Neural cell (in vitro differentiated cells): Measurements from ENCODE around the gene USP32. TPM values are rescaled to one million over a fixed set of nuclear protein-coding genes. Genes with fewer than 3 reads are reported as not detected.

Experiments
- H2AFZ ChIP-seq: fragments of 200-600, 300-800 bp; sonication (generic), shearing (Covaris generic); 2 replicates; pipeline ENCODE4 v1.6.0; 2014; ENCODE audit warnings: low read depth, mild to moderate bottlenecking, antibody characterized with exemption, low read length, moderate library complexity
- H3F3A ChIP-seq: fragments of 200-600 bp; shearing (Covaris generic); 2 replicates; pipeline ENCODE4 v1.6.1; 2016; ENCODE audit warnings: mild to moderate bottlenecking, moderate library complexity, mixed read lengths, antibody characterized with exemption, low read length; ENCODE audit not compliant: insufficient read depth, poor library complexity, severe bottlenecking
- H3K27ac ChIP-seq: fragments of 200-600, 300-800 bp; sonication (generic), shearing (Covaris generic); 2 replicates; pipeline ENCODE4 v1.5.1; 2014; ENCODE audit warnings: mild to moderate bottlenecking, low read length, moderate library complexity
- H3K27me3 ChIP-seq: fragments of 300-800, 200-600 bp; sonication (generic), shearing (Covaris generic); 2 replicates; pipeline ENCODE4 v1.6.0; 2014; ENCODE audit warnings: mild to moderate bottlenecking, low read depth, low read length, moderate library complexity; ENCODE audit not compliant: insufficient read depth
- H3K36me3 ChIP-seq: fragments of 300-800, 200-600 bp; sonication (generic), shearing (Covaris generic); 2 replicates; pipeline ENCODE4 v1.5.1; 2014; ENCODE audit warnings: mild to moderate bottlenecking, antibody characterized with exemption, low read length, moderate library complexity; ENCODE audit not compliant: insufficient read depth
- H3K4me2 ChIP-seq: fragments of 300-800, 200-600 bp; sonication (generic), shearing (Covaris generic); 2 replicates; pipeline ENCODE4 v1.6.0; 2014; ENCODE audit warnings: mild to moderate bottlenecking, low read length
- H3K4me3 ChIP-seq: fragments of 300-800, 200-600 bp; sonication (generic), shearing (Covaris generic); 2 replicates; pipeline ENCODE4 v1.5.1; 2014; ENCODE audit warnings: mild to moderate bottlenecking, low read length, moderate library complexity
- H3K79me2 ChIP-seq: fragments of 200-600 bp; shearing (Covaris generic); replicated peaks from 2 replicates; pipeline ENCODE4 v1.6.0; 2014; ENCODE audit warnings: mild to moderate bottlenecking, low read length, moderate library complexity; ENCODE audit not compliant: insufficient read depth
- H3K9ac ChIP-seq: fragments of 300-800, 200-600 bp; sonication (generic), shearing (Covaris generic); 2 replicates; pipeline ENCODE4 v1.6.1; 2016; ENCODE audit warnings: mild to moderate bottlenecking, low read length, mixed read lengths
- H3K9me2 ChIP-seq: fragments of 200-600 bp; shearing (Covaris generic); 2 replicates; pipeline ENCODE4 v1.6.1; 2016; ENCODE audit warnings: mild to moderate bottlenecking, low read length, mixed read lengths; ENCODE audit not compliant: insufficient read depth
- H3K9me3 ChIP-seq: fragments of 200-600, 300-800 bp; sonication (generic), shearing (Covaris generic); 2 replicates; pipeline ENCODE4 v1.6.1; 2016; ENCODE audit warnings: mild to moderate bottlenecking, mixed run types, low read length, moderate library complexity, mixed read lengths
- H4K20me1 ChIP-seq: fragments of 200-600 bp; shearing (Covaris generic); 2 replicates; pipeline ENCODE4 v1.6.1; 2016; ENCODE audit warnings: mild to moderate bottlenecking, mixed run types; ENCODE audit not compliant: insufficient read depth
- CTCF ChIP-seq: fragments of 450-650 bp; IDR thresholded peaks from 2 replicates; pipeline ENCODE4 v1.5.1; 2014; ENCODE audit warnings: antibody characterized with exemption, mild to moderate bottlenecking, moderate library complexity; ENCODE audit not compliant: poor library complexity, severe bottlenecking
- EP300 ChIP-seq: fragments of 450-650 bp; conservative IDR thresholded peaks from 2 replicates; pipeline ENCODE4 v1.6.1; 2014; ENCODE audit warnings: antibody characterized with exemption, mild to moderate bottlenecking, moderate library complexity; ENCODE audit not compliant: poor library complexity, severe bottlenecking
- EZH2 ChIP-seq: fragments of 200-600, 300-800 bp; shearing (Covaris generic), sonication (generic); IDR thresholded peaks from 2 replicates; pipeline ENCODE4 v1.6.1; 2014; ENCODE audit warnings: antibody characterized with exemption, low read length, borderline replicate concordance, mild to moderate bottlenecking; ENCODE audit not compliant: insufficient read depth, poor library complexity, severe bottlenecking
- MXI1 ChIP-seq: fragments of 450-650 bp; conservative IDR thresholded peaks from 2 replicates; pipeline ENCODE4 v1.6.1; 2014; ENCODE audit warnings: antibody characterized with exemption, mild to moderate bottlenecking; ENCODE audit not compliant: poor library complexity, severe bottlenecking
- POLR2AphosphoS5 ChIP-seq: IDR thresholded peaks from 2 replicates; pipeline ENCODE4 v1.6.1; 2012
- RAD21 ChIP-seq: fragments of 450-650 bp; conservative IDR thresholded peaks from 2 replicates; pipeline ENCODE4 v1.6.1; 2014; ENCODE audit warnings: antibody characterized with exemption, mild to moderate bottlenecking, moderate library complexity
- REST ChIP-seq: IDR thresholded peaks from 2 replicates; pipeline ENCODE4 v1.6.1; 2012; ENCODE audit warnings: borderline replicate concordance
- SMC3 ChIP-seq: fragments of 450-650 bp; conservative IDR thresholded peaks from 2 replicates; pipeline ENCODE4 v1.6.1; 2014; ENCODE audit warnings: antibody characterized with exemption, mild to moderate bottlenecking, moderate library complexity; ENCODE audit not compliant: poor library complexity
- TAF1 ChIP-seq: IDR thresholded peaks from 2 replicates; pipeline ENCODE4 v1.6.1; 2012; ENCODE audit warnings: low read depth
- polyA plus RNA-seq: library from polyadenylated mRNA; depleted of rRNA; stranded (reverse); fragments of >200 nt; gene quantifications from 2 replicates; pipeline ENCODE4 v1.2.3, GENCODE V29; 2014

USP32 gene
- polyA plus RNA-seq, 1 donor from 2014 or later, result 25.7 TPM

GRCh38 chr17:60416368-60416925 is 24.5 kb upstream of the USP32 start:
- no peaks in the 10 kb centered on the region for H3K79me2 ChIP-seq
- TF ChIP-seq TAF1 (no peak), SMC3 (no peak), CTCF (no peak), RAD21 (no peak), POLR2AphosphoS5 (no peak), EZH2 (no peak), REST (no peak), EP300 (no peak), MXI1 (no peak)
- no peaks in the 10 kb centered on the region for H4K20me1 ChIP-seq
- H3K9me2 ChIP-seq, result no peaks in the 10 kb centered on the region
- H3K9me3 ChIP-seq, result no peaks in the 10 kb centered on the region
- H3F3A ChIP-seq, result no peaks in the 10 kb centered on the region
- H3K4me2 ChIP-seq, result no peak overlapping the region
- H3K4me3 ChIP-seq, result no peak overlapping the region
- H3K27me3 ChIP-seq, result peaks cover 11% of the 10 kb centered on the region
- H3K9ac ChIP-seq, result no peak overlapping the region
- H3K27ac ChIP-seq, result no peak overlapping the region
- H3K36me3 ChIP-seq, result no peaks in the 10 kb centered on the region
- no peak overlapping the region for H2AFZ ChIP-seq

- no peaks in the 10 kb centered on the region for H3K36me3 ChIP-seq
- H3K4me3 ChIP-seq, result no peak overlapping the region
- H2AFZ ChIP-seq, result no peak overlapping the region
- H3K9me3 ChIP-seq, result no peaks in the 10 kb centered on the region
- H3K9ac ChIP-seq, result no peak overlapping the region
- H3K27ac ChIP-seq, result no peak overlapping the region
- no peaks in the 10 kb centered on the region for H3K79me2 ChIP-seq
- TF ChIP-seq RAD21 (no peak), EP300 (no peak), TAF1 (no peak), EZH2 (no peak), SMC3 (no peak), REST (no peak), CTCF (no peak), MXI1 (no peak), POLR2AphosphoS5 (no peak)
- no peaks in the 10 kb centered on the region for H4K20me1 ChIP-seq
- H3K9me2 ChIP-seq, result no peaks in the 10 kb centered on the region
- H3K27me3 ChIP-seq, result no peaks in the 10 kb centered on the region
- H3F3A ChIP-seq, result no peaks in the 10 kb centered on the region
- H3K4me2 ChIP-seq, result no peak overlapping the region
Measured at GRCh38 chr17:60415146-60415545, 23.2 kb upstream of the USP32 start.
